Measurements from ENCODE around the gene DCAF12. TPM values are rescaled to one million over a fixed set of nuclear protein-coding genes. Genes with fewer than 3 reads are reported as not detected.
"Not testable (repeated sequence)": the region's sequence is repeated elsewhere in the genome, so short reads cannot be mapped to it uniquely, and the experiment has no call there.

The DCAF12 gene
- polyA plus RNA-seq, 1 of the 3 experiments (the other 2 are of a cell fraction): 20.8 TPM

DNA sequence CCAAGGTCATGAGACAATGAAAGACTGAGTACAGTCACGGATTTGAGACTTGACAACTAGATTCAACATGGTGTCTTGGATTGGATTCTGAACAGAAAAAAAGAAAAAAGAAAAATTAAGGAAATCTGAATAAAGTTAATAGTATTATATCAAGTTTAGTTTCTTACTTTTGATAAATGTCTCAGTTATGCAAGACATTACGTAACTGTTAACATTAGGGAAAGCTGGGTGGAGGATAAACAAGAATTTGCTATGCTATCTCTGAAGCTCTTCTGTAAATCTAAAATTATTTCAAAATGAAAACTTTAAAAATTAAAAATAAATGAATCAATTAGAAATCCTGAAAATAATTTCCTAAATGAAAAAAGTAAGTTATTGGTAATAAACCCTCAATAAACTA is 14.4 kb upstream of the DCAF12 start:
- TF ChIP-seq SMC3 (IDR thresholded peaks at IDR 0.05; ENCODE audit: low read depth, low read length) (no peak), TEAD4 (IDR thresholded peaks at IDR 0.05; ENCODE audit: borderline replicate concordance, insufficient read depth) (no peak), FOXM1 (IDR thresholded peaks at IDR 0.05; ENCODE audit: low read depth) (no peak), EP300 (IDR thresholded peaks at IDR 0.05; ENCODE audit: borderline replicate concordance in 1 of 2, low read depth in 1 of 2, low read length in 1 of 2) (no peak), CHD2 (IDR thresholded peaks at IDR 0.05; ENCODE audit: low read length, partially characterized antibody) (no peak)
- POLR2A ChIA-PET: no interaction called here

DNA sequence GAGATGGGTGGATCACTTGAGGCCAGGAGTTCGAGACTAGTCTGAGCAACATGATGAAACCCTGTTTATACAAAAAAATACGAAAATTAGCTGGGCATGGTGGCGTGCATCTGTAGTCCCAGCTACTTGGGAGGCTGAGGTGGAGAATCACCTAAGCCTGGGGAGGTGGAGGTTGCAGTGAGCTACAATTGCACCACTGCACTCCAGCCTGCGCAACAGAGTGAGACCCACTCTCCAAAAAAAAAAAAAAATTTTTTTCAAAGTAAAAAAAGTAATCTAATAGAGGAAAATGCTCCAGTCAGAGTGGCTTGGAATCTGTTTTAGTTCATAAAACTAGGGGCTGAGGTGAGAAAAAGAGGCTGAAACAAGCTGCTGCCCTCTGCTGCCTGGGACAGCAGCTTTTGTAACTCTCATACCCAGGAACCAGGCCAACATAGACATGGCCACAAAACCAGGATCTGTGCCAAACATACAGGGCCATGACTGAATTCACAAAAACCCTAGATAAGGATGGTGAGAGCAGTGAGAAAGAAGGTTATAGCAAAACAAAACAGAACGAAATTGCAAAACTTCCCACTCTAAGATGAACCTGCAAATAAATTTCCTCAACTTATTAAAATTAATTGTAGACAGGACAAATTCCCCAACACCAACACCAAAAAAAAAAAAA is 13.1 kb upstream of the DCAF12 start:
- DNase-seq: peak; percentile 70
- H3K79me2 ChIP-seq (ENCODE audit: insufficient read depth): no peaks in the 10 kb centered on the region
- H3K4me1 ChIP-seq (ENCODE audit: control insufficient read depth in 1 of 2, insufficient read depth in 2 of 2, low read depth in 1 of 2, low read length in 1 of 2): no peaks in the 10 kb centered on the region
- no peak overlapping the region for H2AFZ ChIP-seq (ENCODE audit: low read depth)
- H3K9me3 ChIP-seq: no peaks in the 10 kb centered on the region
- H3K9me2 ChIP-seq: no peaks in the 10 kb centered on the region
- no peaks in the 10 kb centered on the region for H4K20me1 ChIP-seq (ENCODE audit: insufficient read depth)
- no peak overlapping the region for H3K9ac ChIP-seq
- ChIA-PET POLR2A (interaction anchor here (0.9 kb wide), 1 partner anchor 39 kb away, joined by 3 read pairs; the partner anchor contains the start of gene UBAP1), CTCF (interaction anchor here (1.0 kb wide), 1 partner anchor 58 kb away, joined by 3 read pairs; no protein-coding TSS in a partner anchor)
- WGBS (ENCODE audit: low lambda C conversion rate): 72% methylated on average over 5 of the region's 5 CpGs
- H3K4me2 ChIP-seq: no peak overlapping the region
- no peak overlapping the region for H3K4me3 ChIP-seq (ENCODE audit: low read depth in 2 of 2, low read length in 1 of 2)
- TF ChIP-seq ELF1 (IDR thresholded peaks at IDR 0.05) (no peak), MXI1 (IDR thresholded peaks at IDR 0.05; ENCODE audit: low read depth, low read length) (no peak), RXRA (IDR thresholded peaks at IDR 0.05; ENCODE audit: borderline replicate concordance, low read depth) (no peak), SMC3 (IDR thresholded peaks at IDR 0.05; ENCODE audit: low read depth, low read length) (no peak; the same call in 1 of the 2 replicates), NFIC (IDR thresholded peaks at IDR 0.05; ENCODE audit: borderline replicate concordance) (peak; percentile 77), RAD21 (IDR thresholded peaks at IDR 0.05; ENCODE audit: low read length) (peak; percentile 42), FOXJ3 (CRISPR knock-in tag; IDR thresholded peaks at IDR 0.05) (no peak)
- TF ChIP-seq, protein P1, sequence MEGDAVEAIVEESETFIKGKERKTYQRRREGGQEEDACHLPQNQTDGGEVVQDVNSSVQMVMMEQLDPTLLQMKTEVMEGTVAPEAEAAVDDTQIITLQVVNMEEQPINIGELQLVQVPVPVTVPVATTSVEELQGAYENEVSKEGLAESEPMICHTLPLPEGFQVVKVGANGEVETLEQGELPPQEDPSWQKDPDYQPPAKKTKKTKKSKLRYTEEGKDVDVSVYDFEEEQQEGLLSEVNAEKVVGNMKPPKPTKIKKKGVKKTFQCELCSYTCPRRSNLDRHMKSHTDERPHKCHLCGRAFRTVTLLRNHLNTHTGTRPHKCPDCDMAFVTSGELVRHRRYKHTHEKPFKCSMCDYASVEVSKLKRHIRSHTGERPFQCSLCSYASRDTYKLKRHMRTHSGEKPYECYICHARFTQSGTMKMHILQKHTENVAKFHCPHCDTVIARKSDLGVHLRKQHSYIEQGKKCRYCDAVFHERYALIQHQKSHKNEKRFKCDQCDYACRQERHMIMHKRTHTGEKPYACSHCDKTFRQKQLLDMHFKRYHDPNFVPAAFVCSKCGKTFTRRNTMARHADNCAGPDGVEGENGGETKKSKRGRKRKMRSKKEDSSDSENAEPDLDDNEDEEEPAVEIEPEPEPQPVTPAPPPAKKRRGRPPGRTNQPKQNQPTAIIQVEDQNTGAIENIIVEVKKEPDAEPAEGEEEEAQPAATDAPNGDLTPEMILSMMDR (IDR thresholded peaks at IDR 0.05): peak; percentile 57
- TF ChIP-seq, protein P2, sequence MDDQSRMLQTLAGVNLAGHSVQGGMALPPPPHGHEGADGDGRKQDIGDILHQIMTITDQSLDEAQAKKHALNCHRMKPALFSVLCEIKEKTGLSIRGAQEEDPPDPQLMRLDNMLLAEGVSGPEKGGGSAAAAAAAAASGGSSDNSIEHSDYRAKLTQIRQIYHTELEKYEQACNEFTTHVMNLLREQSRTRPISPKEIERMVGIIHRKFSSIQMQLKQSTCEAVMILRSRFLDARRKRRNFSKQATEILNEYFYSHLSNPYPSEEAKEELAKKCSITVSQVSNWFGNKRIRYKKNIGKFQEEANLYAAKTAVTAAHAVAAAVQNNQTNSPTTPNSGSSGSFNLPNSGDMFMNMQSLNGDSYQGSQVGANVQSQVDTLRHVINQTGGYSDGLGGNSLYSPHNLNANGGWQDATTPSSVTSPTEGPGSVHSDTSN (IDR thresholded peaks at IDR 0.05): no peak
- TF ChIP-seq, protein P3, sequence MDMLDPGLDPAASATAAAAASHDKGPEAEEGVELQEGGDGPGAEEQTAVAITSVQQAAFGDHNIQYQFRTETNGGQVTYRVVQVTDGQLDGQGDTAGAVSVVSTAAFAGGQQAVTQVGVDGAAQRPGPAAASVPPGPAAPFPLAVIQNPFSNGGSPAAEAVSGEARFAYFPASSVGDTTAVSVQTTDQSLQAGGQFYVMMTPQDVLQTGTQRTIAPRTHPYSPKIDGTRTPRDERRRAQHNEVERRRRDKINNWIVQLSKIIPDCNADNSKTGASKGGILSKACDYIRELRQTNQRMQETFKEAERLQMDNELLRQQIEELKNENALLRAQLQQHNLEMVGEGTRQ (IDR thresholded peaks at IDR 0.05; ENCODE audit: borderline replicate concordance, low read depth, low read length): no peak
- H3K27ac ChIP-seq (ENCODE audit: low read depth in 2 of 2, low read length in 1 of 2): no peak overlapping the region
- no peaks in the 10 kb centered on the region for H3K27me3 ChIP-seq (ENCODE audit: insufficient read depth)
- H3F3A ChIP-seq (replicated peaks; ENCODE audit: insufficient read depth): peaks cover 4% of the 10 kb centered on the region
- no peaks in the 10 kb centered on the region for H3K36me3 ChIP-seq (replicated peaks in 1 of 2; ENCODE audit: control insufficient read depth in 1 of 2, insufficient read depth in 2 of 2, low read length in 1 of 2)

More for the DNA sequence above, 14.4 kb upstream of the DCAF12 start:
- Histone ChIP-seq H3K9me2 (no peaks in the 10 kb centered on the region), H3K9ac (no peak overlapping the region), H3F3A (replicated peaks; ENCODE audit: insufficient read depth) (peaks cover 4% of the 10 kb centered on the region), H3K9me3 (no peaks in the 10 kb centered on the region), H3K4me2 (no peak overlapping the region), H3K27me3 (ENCODE audit: insufficient read depth) (no peaks in the 10 kb centered on the region), H3K36me3 (replicated peaks in 1 of 2; ENCODE audit: control insufficient read depth in 1 of 2, insufficient read depth in 2 of 2, low read length in 1 of 2) (no peaks in the 10 kb centered on the region), H4K20me1 (ENCODE audit: insufficient read depth) (no peaks in the 10 kb centered on the region), H3K79me2 (ENCODE audit: insufficient read depth) (no peaks in the 10 kb centered on the region), H3K4me3 (ENCODE audit: low read depth in 2 of 2, low read length in 1 of 2) (no peak overlapping the region), H2AFZ (ENCODE audit: low read depth) (no peak overlapping the region), H3K4me1 (ENCODE audit: control insufficient read depth in 1 of 2, insufficient read depth in 2 of 2, low read depth in 1 of 2, low read length in 1 of 2) (no peaks in the 10 kb centered on the region), H3K27ac (ENCODE audit: low read depth in 2 of 2, low read length in 1 of 2) (no peak overlapping the region)
- WGBS (ENCODE audit: low lambda C conversion rate): 95% methylated on average over 2 of the region's 2 CpGs
- no peak for DNase-seq
- CTCF ChIA-PET: no interaction called here

DNA sequence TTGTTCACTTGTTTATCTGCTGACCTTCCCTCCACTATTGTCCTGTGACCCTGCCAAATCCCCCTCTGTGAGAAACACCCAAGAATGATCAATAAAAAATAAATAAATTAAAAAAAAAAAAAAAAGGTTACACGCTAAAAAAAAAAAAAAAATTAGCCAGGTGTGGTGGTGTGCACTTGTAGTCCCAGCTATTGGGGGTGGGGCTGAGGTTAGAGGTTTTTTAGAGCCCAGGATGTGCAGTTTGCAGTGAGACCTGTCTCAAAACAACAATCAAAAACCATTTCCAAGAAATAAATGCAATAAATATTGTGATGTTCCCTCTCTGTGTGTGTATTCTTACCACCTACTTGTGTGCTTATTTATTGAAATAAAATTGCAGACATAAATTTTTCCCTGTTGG is 12.1 kb upstream of the DCAF12 start:
- H3K9me3 ChIP-seq; H3F3A ChIP-seq (replicated peaks; ENCODE audit: insufficient read depth); H4K20me1 ChIP-seq (ENCODE audit: insufficient read depth); H3K79me2 ChIP-seq (ENCODE audit: insufficient read depth); H3K4me3 ChIP-seq (ENCODE audit: low read depth in 2 of 2, low read length in 1 of 2); POLR2A ChIA-PET; H2AFZ ChIP-seq (ENCODE audit: low read depth); H3K4me1 ChIP-seq (ENCODE audit: control insufficient read depth in 1 of 2, insufficient read depth in 2 of 2, low read depth in 1 of 2, low read length in 1 of 2); H3K9me2 ChIP-seq; DNase-seq; H3K4me2 ChIP-seq; H3K27me3 ChIP-seq (ENCODE audit: insufficient read depth); H3K9ac ChIP-seq; H3K36me3 ChIP-seq (replicated peaks in 1 of 2; ENCODE audit: control insufficient read depth in 1 of 2, insufficient read depth in 2 of 2, low read length in 1 of 2); CTCF ChIA-PET; H3K27ac ChIP-seq (ENCODE audit: low read depth in 2 of 2, low read length in 1 of 2): not testable (repeated sequence)
- WGBS (ENCODE audit: low lambda C conversion rate): 96% methylated on average over 1 of the region's 1 CpG

Data from SK-N-SH (cell line).